Activated CD4-positive, alpha-beta T cell treated with anti-CD3 and anti-CD28 coated beads, Interleukin-10, Interleukin-2, amounts not matched to agents 100 ng/mL and 50 ng/mL, durations not matched to agents 16 hours and 8 hours (primary cell): Measurements from ENCODE around the gene KIF2A.
A peak's percentile ranks its signal among the peaks of the same experiment; 100 is the strongest.

ENCODE experiments used
- DNase-seq: peaks from one replicate; pipeline ENCODE4 v3.0.0-alpha.2; 2020

KIF2A gene

GRCh38 chr5:62386824-62387223 lies 80.8 kb downstream of the KIF2A start:
- no peak for DNase-seq

DNA sequence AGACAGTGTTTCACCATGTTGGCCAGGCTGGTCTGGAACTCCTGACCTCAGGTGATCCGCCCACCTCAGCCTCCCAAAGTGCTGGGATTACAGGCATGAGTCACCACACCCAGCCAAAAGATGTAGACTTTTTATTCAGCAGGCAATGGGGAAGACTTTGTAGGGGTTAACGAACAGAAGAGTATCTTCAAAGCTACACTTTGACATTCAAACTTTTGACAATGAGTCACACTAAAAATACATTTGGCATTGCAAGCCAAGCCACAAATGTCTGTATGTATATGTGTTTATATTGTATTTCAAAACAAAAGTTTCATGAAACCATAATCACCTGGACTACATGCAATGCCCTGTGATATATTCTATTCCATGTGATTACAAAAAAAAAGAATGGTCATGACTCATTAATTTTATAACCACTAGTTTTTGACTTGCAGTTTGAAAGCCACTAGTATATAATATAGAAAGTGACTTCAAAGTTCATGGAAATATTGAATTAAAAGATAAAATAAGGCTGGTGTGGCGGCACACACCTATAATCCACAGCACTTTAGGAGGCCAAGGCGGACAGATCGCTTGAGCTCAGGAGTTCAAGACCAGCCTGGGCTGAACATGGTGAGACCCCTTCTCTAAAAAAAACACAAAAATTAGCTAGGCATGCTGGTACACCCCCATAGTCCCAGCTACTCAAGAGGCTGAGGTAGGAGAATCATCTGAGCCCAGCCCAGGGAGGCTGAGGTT lies 89.4 kb downstream of the KIF2A start:
- peak; percentile 13 for DNase-seq

DNA sequence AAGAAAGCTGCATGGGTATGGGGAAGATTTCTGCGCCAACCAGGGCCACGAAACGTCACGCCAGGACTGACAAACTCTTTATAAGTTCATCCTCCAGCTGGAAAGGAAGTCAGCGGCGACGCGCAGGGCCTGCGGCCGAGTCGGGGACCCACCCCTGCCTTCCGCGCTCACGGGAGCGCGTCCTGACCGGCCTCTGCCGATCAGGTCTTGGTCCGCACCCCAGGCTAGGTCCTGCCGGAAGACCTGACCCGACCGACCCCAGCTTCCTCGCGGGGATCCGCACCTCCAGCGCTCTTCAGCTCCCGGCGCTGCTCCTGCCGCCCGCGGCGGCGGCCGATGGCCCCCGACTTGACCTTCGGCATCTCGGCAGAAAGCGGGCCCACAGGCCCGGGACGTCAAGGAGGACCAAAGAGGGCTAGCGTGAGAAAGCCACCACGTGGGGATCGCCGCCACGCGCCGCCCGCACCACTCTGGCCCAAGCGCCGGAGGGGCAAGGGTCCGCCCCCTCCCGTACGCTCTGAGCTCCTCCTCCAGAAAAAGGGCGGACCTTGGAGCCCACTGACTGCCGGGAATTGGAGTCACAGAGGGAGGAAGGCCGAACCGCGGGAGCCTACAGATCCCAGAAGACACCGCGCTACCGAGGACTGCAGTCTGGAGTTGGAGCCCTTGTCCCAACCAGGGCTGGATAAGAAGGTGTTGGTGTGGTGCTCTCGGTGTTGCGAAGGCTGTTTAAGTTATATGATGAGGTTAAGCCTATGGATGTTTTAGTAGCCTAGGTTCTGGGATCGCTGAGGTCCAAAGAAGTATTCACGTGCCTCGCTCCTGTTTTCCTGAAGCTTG lies 97.6 kb downstream of the KIF2A start, which contains the start of gene DIMT1:
TSS of gene DIMT1 (minus strand) at position 495 of the 840 bp plus-strand sequence. CDS start at position 362, 133 bp downstream.
- peak; percentile 98 for DNase-seq

DNA sequence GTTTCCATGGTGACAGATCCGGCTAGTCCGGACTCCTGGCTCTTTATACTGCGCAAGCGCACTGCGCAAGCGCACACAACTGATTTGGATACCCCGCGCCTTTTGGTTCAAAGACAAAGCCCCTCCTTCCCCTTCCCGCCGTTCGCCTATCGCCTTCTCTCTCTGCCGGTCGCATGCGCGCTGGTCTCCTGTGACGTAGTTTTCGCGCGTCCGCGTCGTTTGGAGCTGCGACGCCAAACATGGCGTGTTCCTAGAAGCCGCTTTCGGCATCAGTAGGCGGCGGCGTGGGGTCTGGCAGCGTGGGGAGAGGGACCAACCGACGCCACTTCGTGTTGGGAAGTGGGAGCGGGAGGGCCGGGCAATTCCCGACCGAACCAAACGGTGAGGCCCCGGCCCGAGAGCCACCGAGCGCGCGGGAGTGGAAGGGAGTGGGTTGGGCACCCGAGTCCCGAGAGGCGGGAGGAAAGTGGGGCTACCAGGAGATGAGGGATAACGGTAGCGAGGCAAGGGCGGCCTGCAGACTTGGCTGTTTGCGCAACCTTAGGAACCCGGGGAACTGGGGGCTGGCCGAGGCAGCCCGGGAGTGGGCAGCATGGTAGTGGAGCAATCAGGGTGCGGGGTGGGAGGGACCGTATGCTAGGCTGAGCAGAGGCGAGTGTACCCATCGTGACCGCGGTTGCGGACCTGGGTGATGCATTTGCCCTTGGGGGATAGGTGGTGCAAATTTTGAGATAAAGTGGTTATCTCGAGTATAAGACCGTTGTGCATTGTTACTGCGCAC lies 106.7 kb downstream of the KIF2A start, which contains the start of gene IPO11:
TSS of gene IPO11 (plus strand) at position 215 of the 781 bp plus-strand sequence. CDS start 24,517 bp downstream, outside the sequence.
- DNase-seq = peak; percentile 100

GRCh38 chr5:62413711-62414110 lies 107.7 kb downstream of the KIF2A start:
- DNase-seq = no peak

DNA sequence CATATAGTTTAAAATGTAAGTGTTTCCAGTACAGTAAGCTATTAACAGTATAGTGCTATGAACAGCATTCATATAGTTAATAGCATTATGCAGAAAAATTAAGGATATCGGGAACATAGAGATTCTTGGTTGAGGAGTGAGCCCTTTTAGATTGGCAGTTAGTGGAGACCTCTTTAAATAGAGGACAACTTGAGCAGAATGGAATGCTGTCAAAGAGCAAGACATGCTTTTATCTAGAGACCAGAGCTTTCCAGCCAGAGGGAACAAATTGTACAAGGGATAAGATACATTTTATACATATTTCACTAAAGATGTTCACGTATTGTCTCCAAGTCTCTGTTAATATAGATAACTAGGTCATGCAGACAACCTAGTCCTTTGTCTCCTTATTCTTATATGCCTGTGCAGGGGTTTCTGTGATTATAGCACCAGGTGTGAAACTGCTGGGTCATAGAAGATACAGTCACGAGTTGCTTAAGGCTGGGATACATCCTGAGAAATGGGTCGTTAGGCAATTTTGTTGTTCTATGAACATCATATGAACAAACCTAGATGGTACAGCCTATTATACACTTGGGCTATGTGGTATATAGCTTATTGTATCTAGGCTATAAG lies 112.6 kb downstream of the KIF2A start:
- no peak for DNase-seq

- DNase-seq = no peak
Observed at GRCh38 chr5:62419609-62420008, 113.6 kb downstream of the KIF2A start.

DNA sequence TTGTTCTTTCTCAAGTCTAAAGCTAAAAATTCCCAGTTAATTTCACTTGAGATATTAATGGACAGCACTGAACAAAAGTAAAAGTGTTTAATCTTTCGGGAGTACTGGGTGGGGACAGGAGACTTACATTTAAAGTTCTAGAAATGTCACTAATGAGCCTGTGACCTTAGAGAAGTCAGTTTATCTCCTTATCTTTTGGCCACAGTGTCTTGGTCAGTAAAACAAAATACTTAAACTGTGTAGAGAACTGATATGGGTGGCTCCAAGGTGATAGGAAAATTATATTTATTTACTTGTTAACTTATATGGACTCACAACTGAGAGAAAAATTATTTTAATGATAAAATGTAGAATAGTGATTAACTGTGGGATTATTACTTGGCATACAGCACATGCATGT lies 115.4 kb downstream of the KIF2A start:
- no peak for DNase-seq

DNA sequence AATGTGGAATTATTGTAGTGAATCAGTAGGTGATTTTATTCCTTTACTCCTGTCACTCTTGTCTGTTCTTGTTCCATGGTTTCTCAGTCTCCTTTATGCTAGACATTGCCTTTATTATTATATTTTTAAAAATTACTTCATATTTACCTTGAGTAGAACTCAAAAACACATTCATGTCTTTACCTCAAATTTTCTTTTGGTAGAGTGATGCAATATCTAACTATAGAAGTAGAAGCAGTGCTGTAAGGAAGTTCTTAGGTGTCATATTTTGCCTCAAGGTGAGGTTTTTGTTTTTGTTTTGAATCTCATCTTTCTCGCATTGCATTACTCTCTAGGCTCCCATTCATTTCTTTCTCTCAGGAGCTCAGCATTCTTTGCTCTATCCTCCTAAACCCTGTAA lies 118.8 kb downstream of the KIF2A start:
- DNase-seq = no peak

GRCh38 chr5:62431735-62432620 lies 126.0 kb downstream of the KIF2A start:
- DNase-seq = no peak

- no peak for DNase-seq
Observed at GRCh38 chr5:62432621-62433064, 126.6 kb downstream of the KIF2A start.
